ENCODE measurements around the gene RAF1. TPM values are rescaled to one million over a fixed set of nuclear protein-coding genes. Genes with fewer than 3 reads are reported as not detected.
"Not testable (repeated sequence)": the region's sequence is repeated elsewhere in the genome, so short reads cannot be mapped to it uniquely, and the experiment has no call there.

Gene RAF1
- total and polyA plus RNA-seq, 5 donors from 2014 or later = 54.1 to 133 (median 68.8) TPM

- Histone ChIP-seq H3K27me3 (ENCODE audit: control insufficient read depth, insufficient read depth, low read length) (no peaks in the 10 kb centered on the region), H3K4me3 (ENCODE audit: low read depth, low read length) (no peak overlapping the region), H3K27ac (ENCODE audit: insufficient read depth, low read length, poor library complexity, severe bottlenecking) (no peak overlapping the region), H3K9me3 (ENCODE audit: control insufficient read depth in 2 of 2, low read length in 2 of 2) (no peaks in the 10 kb centered on the region), H3K36me3 (ENCODE audit: control insufficient read depth, insufficient read depth, low read length) (no peaks in the 10 kb centered on the region), H3K4me1 (ENCODE audit: control insufficient read depth, insufficient read depth, low read length, poor library complexity, severe bottlenecking) (peaks cover 48% of the 10 kb centered on the region)
- Mint-ChIP-seq H3K9me3 (no peaks in the 10 kb centered on the region), H3K4me3 (peak overlapping the region in 3 of 4 donors; percentile 11 to 70 (median 66)), H3K27me3 (no peaks in the 10 kb centered on the region), H3K36me3 (peaks cover 6% of the 10 kb centered on the region), H3K27ac (peak overlapping the region; percentile 54 to 89 (median 80)), H3K4me1 (peaks cover 36 to 80% (median 60%) of the 10 kb centered on the region in 4 donors)
- peak in 1 of 3 donors; percentile 40 for DNase-seq
- peak in 1 of 2 donors; percentile 43 for ATAC-seq (ENCODE audit: low read depth in 2 of 2)
These were observed 15.4 kb downstream of the RAF1 start for GRCh38 chr3:12648384-12648959.

DNA sequence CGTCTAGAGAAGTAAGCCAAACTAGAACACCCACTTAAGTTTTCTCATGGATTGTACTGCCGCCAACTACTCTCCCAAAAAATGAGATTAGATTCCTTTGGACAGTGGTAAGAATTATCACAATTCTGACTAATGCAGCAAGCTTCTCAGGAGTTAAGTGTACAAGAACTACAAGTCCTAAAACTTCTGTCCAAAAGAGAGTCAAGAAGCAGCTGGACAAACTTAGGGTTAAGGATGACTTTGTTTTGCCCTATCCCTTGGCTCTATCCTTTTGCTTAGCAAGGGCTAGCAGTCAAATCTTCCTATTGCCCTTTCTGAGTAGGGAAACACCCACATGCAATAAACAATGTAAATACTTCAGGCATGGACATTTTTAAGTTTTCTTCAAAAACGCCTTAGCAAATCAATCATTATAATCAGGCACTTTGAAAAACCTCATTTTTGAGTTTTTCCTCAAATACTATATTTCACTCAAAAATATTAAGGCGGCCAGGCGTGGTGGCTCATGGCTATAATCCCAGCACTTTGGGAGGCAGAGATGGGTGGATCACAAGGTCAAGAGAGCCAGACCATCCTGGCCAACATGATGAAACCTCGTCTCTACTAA is 19.5 kb downstream of the RAF1 start:
- Histone ChIP-seq H3K27ac (ENCODE audit: insufficient read depth, low read length, poor library complexity, severe bottlenecking) (no peak overlapping the region), H3K4me3 (ENCODE audit: low read depth, low read length) (no peak overlapping the region), H3K9me3 (ENCODE audit: control insufficient read depth in 2 of 2, low read length in 2 of 2) (no peaks in the 10 kb centered on the region), H3K27me3 (ENCODE audit: control insufficient read depth, insufficient read depth, low read length) (no peaks in the 10 kb centered on the region), H3K36me3 (ENCODE audit: control insufficient read depth, insufficient read depth, low read length) (no peaks in the 10 kb centered on the region), H3K4me1 (ENCODE audit: control insufficient read depth, insufficient read depth, low read length, poor library complexity, severe bottlenecking) (peaks cover 35% of the 10 kb centered on the region)
- peaks cover 13% of the 10 kb centered on the region for H3K36me3 Mint-ChIP-seq
- DNase-seq (no peak), ATAC-seq (ENCODE audit: low read depth in 2 of 2) (no peak)
- H3K4me3 Mint-ChIP-seq = peak overlapping the region in 1 of 4 donors; percentile 38
- H3K27ac Mint-ChIP-seq = peak overlapping the region in 2 of 3 donors; percentile 2 to 49
- H3K27me3 Mint-ChIP-seq = no peaks in the 10 kb centered on the region
- H3K9me3 Mint-ChIP-seq = peaks cover 0 to 1% (median 0%) of the 10 kb centered on the region in 7 donors
- peaks cover 26 to 74% (median 49%) of the 10 kb centered on the region in 4 donors for H3K4me1 Mint-ChIP-seq

- peaks cover 18% of the 10 kb centered on the region for H3K36me3 Mint-ChIP-seq
- H3K36me3 ChIP-seq (ENCODE audit: control insufficient read depth, insufficient read depth, low read length) = no peaks in the 10 kb centered on the region
- H3K27me3 ChIP-seq (ENCODE audit: control insufficient read depth, insufficient read depth, low read length) = no peaks in the 10 kb centered on the region
- H3K4me3 Mint-ChIP-seq = peak overlapping the region in 2 of 4 donors; percentile 9 to 40
- H3K4me3 ChIP-seq (ENCODE audit: low read depth, low read length) = no peak overlapping the region
- peaks cover 30% of the 10 kb centered on the region for H3K4me1 ChIP-seq (ENCODE audit: control insufficient read depth, insufficient read depth, low read length, poor library complexity, severe bottlenecking)
- no peak overlapping the region for H3K27ac ChIP-seq (ENCODE audit: insufficient read depth, low read length, poor library complexity, severe bottlenecking)
- DNase-seq (no peak), ATAC-seq (ENCODE audit: low read depth in 2 of 2) (no peak)
- peaks cover 28 to 72% (median 47%) of the 10 kb centered on the region in 4 donors for H3K4me1 Mint-ChIP-seq
- H3K9me3 ChIP-seq (ENCODE audit: control insufficient read depth in 2 of 2, low read length in 2 of 2) = no peaks in the 10 kb centered on the region
- peaks cover 0 to 1% (median 0%) of the 10 kb centered on the region in 7 donors for H3K9me3 Mint-ChIP-seq
- no peaks in the 10 kb centered on the region for H3K27me3 Mint-ChIP-seq
- peak overlapping the region in 1 of 3 donors; percentile 49 for H3K27ac Mint-ChIP-seq
These were observed 20.2 kb downstream of the RAF1 start for GRCh38 chr3:12643724-12644123.

- DNase-seq = no peak
- Histone ChIP-seq H3K4me1 (ENCODE audit: control insufficient read depth, insufficient read depth, low read length, poor library complexity, severe bottlenecking) (peaks cover 23% of the 10 kb centered on the region), H3K9me3 (ENCODE audit: control insufficient read depth in 2 of 2, low read length in 2 of 2) (no peaks in the 10 kb centered on the region), H3K4me3 (ENCODE audit: low read depth, low read length) (no peak overlapping the region), H3K27ac (ENCODE audit: insufficient read depth, low read length, poor library complexity, severe bottlenecking) (no peak overlapping the region), H3K36me3 (ENCODE audit: control insufficient read depth, insufficient read depth, low read length) (peaks cover 3% of the 10 kb centered on the region), H3K27me3 (ENCODE audit: control insufficient read depth, insufficient read depth, low read length) (no peaks in the 10 kb centered on the region)
- peak overlapping the region in 1 of 4 donors; percentile 40 for H3K4me3 Mint-ChIP-seq
- peak overlapping the region in 2 of 3 donors; percentile 15 to 43 for H3K27ac Mint-ChIP-seq
- H3K9me3 Mint-ChIP-seq = peaks cover 0 to 1% (median 0%) of the 10 kb centered on the region in 7 donors
- no peaks in the 10 kb centered on the region for H3K27me3 Mint-ChIP-seq
- ATAC-seq (ENCODE audit: low read depth in 2 of 2) = no peak
- H3K4me1 Mint-ChIP-seq = peaks cover 24 to 72% (median 45%) of the 10 kb centered on the region in 4 donors
- H3K36me3 Mint-ChIP-seq = peaks cover 18% of the 10 kb centered on the region
These were observed 20.9 kb downstream of the RAF1 start for GRCh38 chr3:12643010-12643380.

DNA sequence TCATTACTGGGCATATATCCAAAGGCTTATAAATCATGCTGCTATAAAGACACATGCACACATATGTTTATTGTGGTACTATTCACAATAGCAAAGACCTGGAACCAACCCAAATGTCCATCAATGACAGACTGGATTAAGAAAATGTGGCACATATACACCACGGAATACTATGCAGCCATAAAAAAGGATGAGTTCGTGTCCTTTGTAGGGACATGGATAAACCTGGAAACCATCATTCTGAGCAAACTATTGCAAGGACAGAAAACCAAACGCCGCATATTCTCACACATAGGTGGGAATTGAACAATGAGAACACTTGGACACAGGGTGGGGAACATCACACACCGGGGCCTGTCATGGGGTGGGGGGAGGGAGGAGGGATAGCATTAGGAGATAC is 23.1 kb downstream of the RAF1 start:
- not testable (repeated sequence) for ATAC-seq (ENCODE audit: low read depth in 2 of 2); H3K9me3 ChIP-seq (ENCODE audit: control insufficient read depth in 2 of 2, low read length in 2 of 2); H3K27ac ChIP-seq (ENCODE audit: insufficient read depth, low read length, poor library complexity, severe bottlenecking); H3K4me3 ChIP-seq (ENCODE audit: low read depth, low read length); H3K9me3 Mint-ChIP-seq; DNase-seq; H3K36me3 ChIP-seq (ENCODE audit: control insufficient read depth, insufficient read depth, low read length); H3K4me3 Mint-ChIP-seq; H3K27me3 ChIP-seq (ENCODE audit: control insufficient read depth, insufficient read depth, low read length); H3K27me3 Mint-ChIP-seq
- H3K4me1 ChIP-seq (ENCODE audit: control insufficient read depth, insufficient read depth, low read length, poor library complexity, severe bottlenecking) = peaks cover 13% of the 10 kb centered on the region
- Mint-ChIP-seq H3K36me3 (peaks cover 22% of the 10 kb centered on the region), H3K27ac (peak overlapping the region in 1 of 3 donors; percentile 69), H3K4me1 (peaks cover 22 to 76% (median 45%) of the 10 kb centered on the region in 4 donors)

DNA sequence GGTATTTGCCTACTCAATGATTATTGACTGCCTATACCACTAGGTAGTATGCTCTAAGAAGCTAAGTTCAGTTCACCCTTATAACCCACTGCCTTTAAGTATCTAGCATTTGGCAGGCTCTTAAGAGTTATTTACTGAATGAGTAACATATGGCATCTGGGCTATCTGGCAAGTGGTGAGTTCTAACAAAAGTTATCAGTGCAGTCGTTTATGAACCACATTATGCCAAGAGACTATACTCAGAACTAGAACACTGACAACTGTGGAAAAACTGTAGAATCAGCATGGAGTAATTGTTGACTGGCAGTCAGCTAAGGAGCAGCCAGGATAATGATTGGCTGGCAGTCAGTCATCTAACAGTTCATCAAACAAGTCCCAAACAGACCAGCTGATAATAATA is 25.8 kb downstream of the RAF1 start:
- peaks cover 27% of the 10 kb centered on the region for H3K36me3 Mint-ChIP-seq
- Histone ChIP-seq H3K36me3 (ENCODE audit: control insufficient read depth, insufficient read depth, low read length) (peaks cover 6% of the 10 kb centered on the region), H3K9me3 (ENCODE audit: control insufficient read depth in 2 of 2, low read length in 2 of 2) (no peaks in the 10 kb centered on the region), H3K27ac (ENCODE audit: insufficient read depth, low read length, poor library complexity, severe bottlenecking) (no peak overlapping the region), H3K27me3 (ENCODE audit: control insufficient read depth, insufficient read depth, low read length) (no peaks in the 10 kb centered on the region), H3K4me1 (ENCODE audit: control insufficient read depth, insufficient read depth, low read length, poor library complexity, severe bottlenecking) (no peaks in the 10 kb centered on the region), H3K4me3 (ENCODE audit: low read depth, low read length) (no peak overlapping the region)
- peaks cover 0 to 1% (median 0%) of the 10 kb centered on the region in 7 donors for H3K9me3 Mint-ChIP-seq
- H3K4me3 Mint-ChIP-seq = no peak overlapping the region
- no peaks in the 10 kb centered on the region for H3K27me3 Mint-ChIP-seq
- H3K4me1 Mint-ChIP-seq = peaks cover 16 to 67% (median 36%) of the 10 kb centered on the region in 4 donors
- ATAC-seq (ENCODE audit: low read depth in 2 of 2) = no peak
- peak overlapping the region in 2 of 3 donors; percentile 22 to 66 for H3K27ac Mint-ChIP-seq
- no peak for DNase-seq

- Mint-ChIP-seq H3K4me3 (no peak overlapping the region), H3K27ac (peak overlapping the region in 1 of 3 donors; percentile 23), H3K4me1 (peaks cover 29 to 69% (median 37%) of the 10 kb centered on the region in 4 donors), H3K27me3 (no peaks in the 10 kb centered on the region), H3K9me3 (no peaks in the 10 kb centered on the region), H3K36me3 (peaks cover 19% of the 10 kb centered on the region)
- Histone ChIP-seq H3K27ac (ENCODE audit: insufficient read depth, low read length, poor library complexity, severe bottlenecking) (no peak overlapping the region), H3K27me3 (ENCODE audit: control insufficient read depth, insufficient read depth, low read length) (no peaks in the 10 kb centered on the region), H3K4me1 (ENCODE audit: control insufficient read depth, insufficient read depth, low read length, poor library complexity, severe bottlenecking) (peaks cover 16% of the 10 kb centered on the region), H3K4me3 (ENCODE audit: low read depth, low read length) (no peak overlapping the region), H3K9me3 (ENCODE audit: control insufficient read depth in 2 of 2, low read length in 2 of 2) (no peaks in the 10 kb centered on the region), H3K36me3 (ENCODE audit: control insufficient read depth, insufficient read depth, low read length) (peaks cover 4% of the 10 kb centered on the region)
- ATAC-seq (ENCODE audit: low read depth in 2 of 2) (no peak), DNase-seq (no peak)
These were observed 30.8 kb downstream of the RAF1 start for GRCh38 chr3:12633108-12633507.

Measured in CD4-positive, CD25-positive, alpha-beta regulatory T cell (primary cell).